Measurements from ENCODE around the gene RIOK3. TPM values are rescaled to one million over a fixed set of nuclear protein-coding genes. Genes with fewer than 3 reads are reported as not detected.

Gene RIOK3
- polyA plus RNA-seq, 2 of the 4 experiments (the other 2 are of a cell fraction) = 25.3 to 43.3 TPM

DNA sequence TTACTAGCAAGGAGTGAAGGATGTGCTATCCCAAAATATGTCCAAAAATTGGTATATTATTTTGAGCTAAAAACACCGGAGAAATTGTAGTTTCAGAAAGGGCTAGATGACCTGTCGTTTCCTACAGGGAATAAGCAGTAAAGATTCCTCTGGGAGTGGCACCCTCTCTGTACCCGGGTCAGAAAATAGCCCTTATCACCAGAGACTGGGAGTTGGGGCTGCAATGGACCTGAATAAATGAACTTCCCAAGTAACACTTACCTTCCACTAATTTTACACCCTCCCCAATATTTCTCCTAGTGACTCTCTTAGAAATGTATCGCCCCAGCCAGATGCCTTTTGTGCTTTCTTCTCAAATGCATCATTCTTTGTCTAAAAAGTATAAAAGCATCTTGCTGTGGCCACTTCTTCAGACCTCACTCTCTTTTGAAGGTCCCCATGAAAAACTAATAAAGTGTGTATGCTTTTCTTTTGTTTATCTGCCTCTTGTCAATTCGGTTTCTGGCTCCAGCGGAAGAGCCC is 49.5 kb downstream of the RIOK3 start:
- CTCF ChIA-PET = interaction anchor here (1.0 to 3.6 kb wide), 3 partner anchors 40 to 310 kb away, joined by 3 to 12 read pairs (median 5); no protein-coding TSS in a partner anchor
- POLR2A ChIA-PET = no interaction called here
- WGBS (ENCODE audit: missing lambda C conversion rate) = 27% methylated on average over 6 of the region's 6 CpGs
- TF ChIP-seq, protein P1, sequence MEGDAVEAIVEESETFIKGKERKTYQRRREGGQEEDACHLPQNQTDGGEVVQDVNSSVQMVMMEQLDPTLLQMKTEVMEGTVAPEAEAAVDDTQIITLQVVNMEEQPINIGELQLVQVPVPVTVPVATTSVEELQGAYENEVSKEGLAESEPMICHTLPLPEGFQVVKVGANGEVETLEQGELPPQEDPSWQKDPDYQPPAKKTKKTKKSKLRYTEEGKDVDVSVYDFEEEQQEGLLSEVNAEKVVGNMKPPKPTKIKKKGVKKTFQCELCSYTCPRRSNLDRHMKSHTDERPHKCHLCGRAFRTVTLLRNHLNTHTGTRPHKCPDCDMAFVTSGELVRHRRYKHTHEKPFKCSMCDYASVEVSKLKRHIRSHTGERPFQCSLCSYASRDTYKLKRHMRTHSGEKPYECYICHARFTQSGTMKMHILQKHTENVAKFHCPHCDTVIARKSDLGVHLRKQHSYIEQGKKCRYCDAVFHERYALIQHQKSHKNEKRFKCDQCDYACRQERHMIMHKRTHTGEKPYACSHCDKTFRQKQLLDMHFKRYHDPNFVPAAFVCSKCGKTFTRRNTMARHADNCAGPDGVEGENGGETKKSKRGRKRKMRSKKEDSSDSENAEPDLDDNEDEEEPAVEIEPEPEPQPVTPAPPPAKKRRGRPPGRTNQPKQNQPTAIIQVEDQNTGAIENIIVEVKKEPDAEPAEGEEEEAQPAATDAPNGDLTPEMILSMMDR (IDR thresholded peaks at IDR 0.05) = peak; percentile 16; the same call in 1 of the 3 replicates
- TF ChIP-seq EHF (CRISPR knock-in tag; IDR thresholded peaks at IDR 0.05) = no peak
- no peak for ATAC-seq
- no peaks in the 10 kb centered on the region for H3K9me3 ChIP-seq
- DNase-seq (ENCODE audit: low read depth in 1 of 2, low spot score in 1 of 2) = no peak
- H3K27ac ChIP-seq = peak overlapping the region; percentile 83 to 90
- peak overlapping the region; percentile 89 for H3K4me2 ChIP-seq
- H3K4me3 ChIP-seq = peak overlapping the region; percentile 71
- no peak for FAIRE-seq
- peaks cover 10% of the 10 kb centered on the region for H3K4me1 ChIP-seq

DNA sequence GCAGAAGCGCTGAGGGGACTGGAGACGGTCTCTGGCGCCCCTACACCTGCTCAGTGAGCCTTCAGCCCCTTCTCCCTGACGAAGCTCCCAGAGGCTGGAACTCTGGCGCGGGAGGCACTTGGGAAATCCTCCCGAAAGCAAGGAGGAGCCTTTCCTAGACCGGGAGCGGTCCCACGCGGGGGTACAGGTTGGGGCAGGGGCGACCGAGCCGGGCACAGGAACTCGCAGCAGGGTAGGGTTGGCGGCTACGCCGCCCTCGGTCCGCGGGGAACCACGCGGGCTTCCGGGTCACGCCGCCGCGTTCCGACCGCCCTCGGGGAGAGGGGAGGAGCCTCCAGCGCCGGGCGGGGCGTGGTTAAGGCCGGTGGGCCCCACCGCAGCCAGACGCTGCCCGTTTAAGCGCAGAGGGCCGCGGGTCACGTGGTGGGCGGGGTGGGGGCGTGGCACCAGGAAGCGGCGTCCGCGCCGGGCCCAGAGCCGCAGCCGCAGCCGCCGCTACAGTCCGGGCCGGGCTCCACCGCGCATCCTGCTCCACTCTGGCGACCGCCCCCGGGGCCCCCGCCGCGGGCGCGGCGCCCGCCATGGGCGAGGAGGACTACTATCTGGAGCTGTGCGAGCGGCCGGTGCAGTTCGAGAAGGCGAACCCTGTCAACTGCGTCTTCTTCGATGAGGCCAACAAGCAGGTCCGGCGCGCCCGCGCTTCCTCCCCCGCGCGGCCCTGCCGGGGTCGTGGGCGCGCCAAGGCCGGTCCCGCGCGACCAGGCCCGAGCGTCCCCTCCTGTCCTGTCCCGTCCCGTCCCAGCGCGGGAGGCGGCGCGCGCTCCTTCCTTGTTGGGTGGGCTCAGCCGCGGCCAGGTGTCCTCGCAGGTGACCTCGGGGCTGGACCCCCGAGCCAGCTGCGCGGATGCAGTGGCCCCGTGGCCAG is 50.2 kb downstream of the RIOK3 start, which contains the start of gene RMC1:
TSS of gene RMC1 (plus strand) at position 474 of the 925 bp plus-strand sequence. CDS start at position 582, 108 bp downstream.
- Histone ChIP-seq H3K4me3 (peak within 1 kb of the TSS; percentile 71), H3K4me1 (peaks cover 10% of the 10 kb centered on the region), H3K27ac (peak within 1 kb of the TSS; percentile 83 to 90), H3K9me3 (no peaks in the 10 kb centered on the region), H3K4me2 (peak within 1 kb of the TSS; percentile 95)
- TF ChIP-seq, protein P2, sequence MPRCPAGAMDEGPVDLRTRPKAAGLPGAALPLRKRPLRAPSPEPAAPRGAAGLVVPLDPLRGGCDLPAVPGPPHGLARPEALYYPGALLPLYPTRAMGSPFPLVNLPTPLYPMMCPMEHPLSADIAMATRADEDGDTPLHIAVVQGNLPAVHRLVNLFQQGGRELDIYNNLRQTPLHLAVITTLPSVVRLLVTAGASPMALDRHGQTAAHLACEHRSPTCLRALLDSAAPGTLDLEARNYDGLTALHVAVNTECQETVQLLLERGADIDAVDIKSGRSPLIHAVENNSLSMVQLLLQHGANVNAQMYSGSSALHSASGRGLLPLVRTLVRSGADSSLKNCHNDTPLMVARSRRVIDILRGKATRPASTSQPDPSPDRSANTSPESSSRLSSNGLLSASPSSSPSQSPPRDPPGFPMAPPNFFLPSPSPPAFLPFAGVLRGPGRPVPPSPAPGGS (IDR thresholded peaks at IDR 0.05) = no peak
- TF ChIP-seq, protein P3, sequence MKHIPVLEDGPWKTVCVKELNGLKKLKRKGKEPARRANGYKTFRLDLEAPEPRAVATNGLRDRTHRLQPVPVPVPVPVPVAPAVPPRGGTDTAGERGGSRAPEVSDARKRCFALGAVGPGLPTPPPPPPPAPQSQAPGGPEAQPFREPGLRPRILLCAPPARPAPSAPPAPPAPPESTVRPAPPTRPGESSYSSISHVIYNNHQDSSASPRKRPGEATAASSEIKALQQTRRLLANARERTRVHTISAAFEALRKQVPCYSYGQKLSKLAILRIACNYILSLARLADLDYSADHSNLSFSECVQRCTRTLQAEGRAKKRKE (CRISPR knock-in tag; IDR thresholded peaks at IDR 0.05; ENCODE audit: low read depth) = no peak
- TF ChIP-seq GATA3 (IDR thresholded peaks at IDR 0.05; ENCODE audit: borderline replicate concordance) = 0 out of 2 replicates have a peak, but pooled peaks have one; percentile 10
- TF ChIP-seq CBX2 (IDR thresholded peaks at IDR 0.05; ENCODE audit: borderline replicate concordance, low read depth) = no peak
- TF ChIP-seq, protein P4, sequence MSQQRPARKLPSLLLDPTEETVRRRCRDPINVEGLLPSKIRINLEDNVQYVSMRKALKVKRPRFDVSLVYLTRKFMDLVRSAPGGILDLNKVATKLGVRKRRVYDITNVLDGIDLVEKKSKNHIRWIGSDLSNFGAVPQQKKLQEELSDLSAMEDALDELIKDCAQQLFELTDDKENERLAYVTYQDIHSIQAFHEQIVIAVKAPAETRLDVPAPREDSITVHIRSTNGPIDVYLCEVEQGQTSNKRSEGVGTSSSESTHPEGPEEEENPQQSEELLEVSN (IDR thresholded peaks at IDR 0.05; ENCODE audit: borderline replicate concordance, low read depth) = peak; percentile 73
- TF ChIP-seq, protein P5, sequence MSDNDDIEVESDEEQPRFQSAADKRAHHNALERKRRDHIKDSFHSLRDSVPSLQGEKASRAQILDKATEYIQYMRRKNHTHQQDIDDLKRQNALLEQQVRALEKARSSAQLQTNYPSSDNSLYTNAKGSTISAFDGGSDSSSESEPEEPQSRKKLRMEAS (IDR thresholded peaks at IDR 0.05) = peak; percentile 78
- TF ChIP-seq EHF (CRISPR knock-in tag; IDR thresholded peaks at IDR 0.05) = peak; percentile 11; the same call in 1 of the 2 replicates
- TF ChIP-seq, protein P6, sequence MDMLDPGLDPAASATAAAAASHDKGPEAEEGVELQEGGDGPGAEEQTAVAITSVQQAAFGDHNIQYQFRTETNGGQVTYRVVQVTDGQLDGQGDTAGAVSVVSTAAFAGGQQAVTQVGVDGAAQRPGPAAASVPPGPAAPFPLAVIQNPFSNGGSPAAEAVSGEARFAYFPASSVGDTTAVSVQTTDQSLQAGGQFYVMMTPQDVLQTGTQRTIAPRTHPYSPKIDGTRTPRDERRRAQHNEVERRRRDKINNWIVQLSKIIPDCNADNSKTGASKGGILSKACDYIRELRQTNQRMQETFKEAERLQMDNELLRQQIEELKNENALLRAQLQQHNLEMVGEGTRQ (IDR thresholded peaks at IDR 0.05) = peak; percentile 85
- peak; percentile 71; the same call in 1 of the 2 replicates for TF ChIP-seq PHF8 (IDR thresholded peaks at IDR 0.05; ENCODE audit: borderline replicate concordance, low read depth)
- TF ChIP-seq RAD21 (conservative IDR thresholded peaks at IDR 0.05 in 1 of 2, IDR thresholded peaks at IDR 0.05 in 1 of 2) = peak in 1 of 2 experiments; percentile 39; a peak in 2 of 5 replicates
- peak; percentile 72 to 79; a peak in 3 of 5 replicates for TF ChIP-seq JUN (IDR thresholded peaks at IDR 0.05)
- no peak for TF ChIP-seq NR3C1 (IDR thresholded peaks at IDR 0.05)
- no peak for TF ChIP-seq RCOR1 (IDR thresholded peaks at IDR 0.05; ENCODE audit: low read depth, low read length)
- no peak for TF ChIP-seq JUNB (IDR thresholded peaks at IDR 0.05)
- peak; percentile 73 for TF ChIP-seq POLR2A (IDR thresholded peaks at IDR 0.05; ENCODE audit: low read length)
- no peak for TF ChIP-seq ZC3H11A (IDR thresholded peaks at IDR 0.05)
- TF ChIP-seq SREBF2 (IDR thresholded peaks at IDR 0.05) = no peak
- TF ChIP-seq ZSCAN20 (CRISPR knock-in tag; IDR thresholded peaks at IDR 0.05) = no peak
- no peak for TF ChIP-seq CBX8 (IDR thresholded peaks at IDR 0.05)
- TF ChIP-seq, protein P7, sequence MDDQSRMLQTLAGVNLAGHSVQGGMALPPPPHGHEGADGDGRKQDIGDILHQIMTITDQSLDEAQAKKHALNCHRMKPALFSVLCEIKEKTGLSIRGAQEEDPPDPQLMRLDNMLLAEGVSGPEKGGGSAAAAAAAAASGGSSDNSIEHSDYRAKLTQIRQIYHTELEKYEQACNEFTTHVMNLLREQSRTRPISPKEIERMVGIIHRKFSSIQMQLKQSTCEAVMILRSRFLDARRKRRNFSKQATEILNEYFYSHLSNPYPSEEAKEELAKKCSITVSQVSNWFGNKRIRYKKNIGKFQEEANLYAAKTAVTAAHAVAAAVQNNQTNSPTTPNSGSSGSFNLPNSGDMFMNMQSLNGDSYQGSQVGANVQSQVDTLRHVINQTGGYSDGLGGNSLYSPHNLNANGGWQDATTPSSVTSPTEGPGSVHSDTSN (IDR thresholded peaks at IDR 0.05) = no peak
- TF ChIP-seq EHMT2 (IDR thresholded peaks at IDR 0.05; ENCODE audit: low read depth) = no peak
- TF ChIP-seq BHLHE40 (IDR thresholded peaks at IDR 0.05; ENCODE audit: low read depth, low read length) = 0 out of 2 replicates have a peak, but pooled peaks have one; percentile 25
- 4% methylated on average over 11 of the region's 110 CpGs for WGBS (ENCODE audit: missing lambda C conversion rate)
- DNase-seq (ENCODE audit: low read depth in 1 of 2, low spot score in 1 of 2) = peak; percentile 54 to 92
- POLR2A ChIA-PET = no interaction called here
- FAIRE-seq = no peak
- CTCF ChIA-PET = interaction anchor here (1.0 to 3.6 kb wide), 3 partner anchors 40 to 309 kb away, joined by 3 to 12 read pairs (median 5); no protein-coding TSS in a partner anchor
- peak; percentile 86 to 89 for ATAC-seq

All from A549 (cell line).